NCI-H69 (cell line): ENCODE data around the gene DUS1L.

Experiments
- DNase-seq: peaks from one replicate; lab custom pipeline; 2025; lab: John Stamatoyannopoulos, UW

The DUS1L gene

DNA sequence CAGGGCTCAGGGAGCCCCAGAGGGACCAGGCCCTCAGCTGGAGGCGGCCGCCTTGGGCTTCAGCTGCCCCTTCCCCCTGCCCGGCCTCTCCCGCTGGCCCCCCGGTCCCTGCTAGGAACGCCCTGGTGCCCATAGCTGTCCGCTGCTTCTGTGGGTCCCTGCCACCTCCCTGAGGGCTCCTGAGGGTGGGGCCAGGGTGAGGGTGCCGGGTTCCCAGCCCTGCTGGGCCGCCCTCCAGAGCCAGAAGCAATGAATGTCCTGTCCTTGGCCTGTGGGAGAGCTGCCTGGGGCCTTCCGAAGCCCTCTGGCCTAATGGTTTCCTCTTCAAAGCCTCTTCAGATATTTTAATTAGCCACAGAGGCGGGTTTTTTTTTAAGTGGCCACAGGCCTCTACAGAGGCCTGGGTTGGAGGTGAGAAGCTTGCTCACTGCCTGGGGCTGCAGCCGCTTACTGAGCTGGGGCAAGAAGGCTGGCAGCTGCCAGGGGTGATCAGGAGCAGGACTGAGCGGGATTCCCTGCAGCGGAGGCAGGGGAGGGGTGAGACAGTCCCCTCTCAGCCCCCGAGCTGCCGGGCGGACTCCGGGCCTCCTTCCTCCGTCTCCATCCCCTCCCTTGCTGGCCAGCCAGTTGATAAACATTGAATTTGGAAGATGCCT, 52.8 kb downstream of the DUS1L start:
- DNase-seq, result no peak

- no peak for DNase-seq
These were observed 53.4 kb downstream of the DUS1L start for GRCh38 chr17:82012261-82012639.

- no peak for DNase-seq
These were observed 53.9 kb downstream of the DUS1L start for GRCh38 chr17:82011617-82012187.

DNA sequence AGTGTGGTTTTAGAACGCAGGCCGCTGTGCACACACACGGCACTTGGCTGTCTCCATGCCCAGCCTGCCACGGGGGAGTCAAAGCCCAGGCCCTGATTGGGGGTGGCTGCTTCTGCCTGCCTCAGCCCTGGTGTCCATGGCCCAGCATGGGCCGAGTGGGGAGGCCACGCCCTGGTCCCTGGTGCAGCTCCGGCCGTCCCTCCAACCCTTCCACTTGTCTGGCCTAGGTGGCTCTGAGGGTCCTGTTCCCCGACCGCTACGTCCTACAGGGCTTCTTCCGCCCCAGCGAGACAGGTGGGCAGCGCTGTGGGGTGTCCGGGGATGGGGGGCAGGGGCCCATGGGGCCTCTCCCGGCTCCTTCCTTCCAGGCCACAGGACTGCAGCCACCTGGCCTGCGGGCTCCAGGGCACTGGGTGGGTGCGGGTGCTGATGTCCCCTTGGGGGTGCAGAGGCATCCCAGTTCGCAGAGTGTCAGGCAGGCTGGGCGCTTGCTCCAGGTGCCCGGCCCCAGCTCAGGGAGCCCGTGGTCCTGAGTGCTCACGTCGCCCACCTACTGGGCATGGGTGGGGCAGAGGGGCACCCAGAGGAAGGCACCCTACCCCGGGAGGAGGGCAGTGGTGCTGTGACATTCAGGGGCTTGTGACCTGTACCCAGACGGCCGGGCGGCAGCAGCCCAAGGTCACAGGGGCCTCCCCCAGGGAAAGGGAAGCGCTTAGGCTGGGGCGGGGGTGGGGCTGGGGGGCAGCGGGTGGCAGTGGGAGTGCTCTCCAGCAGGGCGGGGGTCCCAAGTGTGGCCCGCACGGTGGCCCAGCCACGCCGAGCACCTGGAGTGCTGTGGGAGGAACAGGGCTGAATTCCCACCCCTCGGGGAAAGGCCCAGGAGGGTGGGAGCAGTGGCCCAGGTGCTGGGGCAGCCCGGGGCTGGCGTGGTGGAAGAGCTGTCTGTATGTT, 54.8 kb downstream of the DUS1L start:
- DNase-seq, result no peak

DNA sequence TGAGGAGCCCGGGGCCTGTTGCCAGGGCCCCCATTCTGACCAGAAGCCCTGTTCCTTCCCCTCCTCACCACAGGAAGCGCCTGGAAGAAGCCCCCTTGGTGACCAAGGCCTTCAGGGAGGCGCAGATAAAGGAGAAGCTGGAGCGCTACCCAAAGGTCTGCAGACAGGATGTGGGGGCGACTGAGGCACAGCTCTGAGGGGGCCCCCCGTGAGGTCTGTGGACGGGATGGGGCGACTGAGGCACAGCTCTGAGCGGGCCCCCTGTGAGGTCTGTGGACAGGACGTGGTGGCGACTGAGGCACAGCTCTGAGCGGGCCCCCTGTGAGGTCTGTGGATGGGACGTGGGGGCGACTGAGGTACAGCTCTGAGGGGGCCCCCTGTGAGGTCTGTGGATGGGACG, 56.2 kb downstream of the DUS1L start:
- no peak for DNase-seq

DNA sequence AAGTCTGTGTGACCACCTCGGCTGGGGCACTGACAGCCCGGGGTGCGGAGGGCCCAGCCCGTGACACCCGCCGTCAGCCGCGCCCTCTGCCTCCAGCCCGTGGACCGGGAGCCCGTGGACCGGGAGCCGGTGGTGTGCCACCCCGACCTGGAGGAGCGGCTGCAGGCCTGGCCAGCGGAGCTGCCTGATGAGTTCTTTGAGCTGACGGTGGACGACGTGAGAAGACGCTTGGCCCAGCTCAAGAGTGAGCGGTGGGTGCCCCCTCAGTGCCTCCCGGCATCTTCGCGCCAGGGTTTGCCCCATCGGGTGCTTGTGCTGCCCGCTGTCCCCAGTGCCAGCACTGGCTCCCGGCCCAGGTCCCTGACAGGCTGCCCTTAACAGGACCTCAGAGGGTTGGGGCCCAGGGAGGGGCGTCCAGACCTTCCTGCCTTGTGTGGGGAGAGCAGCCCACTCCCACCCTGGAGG, 56.6 kb downstream of the DUS1L start:
- no peak for DNase-seq

GRCh38 chr17:82008258-82008940, 57.2 kb downstream of the DUS1L start:
- DNase-seq, result no peak
